ENCODE results near the gene PLXDC2.

DNA sequence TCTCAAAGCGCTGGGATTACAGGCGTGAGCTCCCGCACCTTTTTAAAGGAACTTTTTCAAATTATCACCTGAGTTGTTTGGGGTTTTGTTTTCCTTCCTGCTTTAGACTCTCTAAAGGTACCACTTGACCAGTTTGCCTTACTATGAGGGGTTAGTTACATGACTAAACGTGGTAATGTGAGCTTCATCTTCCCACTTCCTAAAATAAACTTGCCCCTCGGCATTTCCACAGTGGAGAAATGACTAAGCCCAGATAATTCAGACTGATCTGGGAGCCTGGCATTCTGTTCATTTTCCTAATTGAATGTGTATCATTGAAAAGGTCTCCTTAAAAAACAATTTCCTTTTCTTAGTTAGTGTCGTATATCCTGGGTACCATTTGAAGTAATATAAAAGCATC is 163.4 kb downstream of the PLXDC2 start:
- TF ChIP-seq, protein P1, sequence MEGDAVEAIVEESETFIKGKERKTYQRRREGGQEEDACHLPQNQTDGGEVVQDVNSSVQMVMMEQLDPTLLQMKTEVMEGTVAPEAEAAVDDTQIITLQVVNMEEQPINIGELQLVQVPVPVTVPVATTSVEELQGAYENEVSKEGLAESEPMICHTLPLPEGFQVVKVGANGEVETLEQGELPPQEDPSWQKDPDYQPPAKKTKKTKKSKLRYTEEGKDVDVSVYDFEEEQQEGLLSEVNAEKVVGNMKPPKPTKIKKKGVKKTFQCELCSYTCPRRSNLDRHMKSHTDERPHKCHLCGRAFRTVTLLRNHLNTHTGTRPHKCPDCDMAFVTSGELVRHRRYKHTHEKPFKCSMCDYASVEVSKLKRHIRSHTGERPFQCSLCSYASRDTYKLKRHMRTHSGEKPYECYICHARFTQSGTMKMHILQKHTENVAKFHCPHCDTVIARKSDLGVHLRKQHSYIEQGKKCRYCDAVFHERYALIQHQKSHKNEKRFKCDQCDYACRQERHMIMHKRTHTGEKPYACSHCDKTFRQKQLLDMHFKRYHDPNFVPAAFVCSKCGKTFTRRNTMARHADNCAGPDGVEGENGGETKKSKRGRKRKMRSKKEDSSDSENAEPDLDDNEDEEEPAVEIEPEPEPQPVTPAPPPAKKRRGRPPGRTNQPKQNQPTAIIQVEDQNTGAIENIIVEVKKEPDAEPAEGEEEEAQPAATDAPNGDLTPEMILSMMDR (IDR thresholded peaks at IDR 0.05), result no peak
- no peak for TF ChIP-seq POLR2A (IDR thresholded peaks at IDR 0.05)

Measured in heart left ventricle (tissue), 13 donors.